Measurements from ENCODE around the gene C13orf46.

Gene C13orf46

GRCh38 chr13:113904411-113904810, 69.5 kb downstream of the C13orf46 start:
- no peak for DNase-seq (ENCODE audit: low read depth)

GRCh38 chr13:113903912-113904311, 70.0 kb downstream of the C13orf46 start:
- no peak for DNase-seq (ENCODE audit: low read depth)

Measured in non-pigmented ciliary epithelial cell (primary cell).